HK-2 (cell line): ENCODE data around the gene TYW1B.
"Not testable (repeated sequence)": the region's sequence is repeated elsewhere in the genome, so short reads cannot be mapped to it uniquely, and the experiment has no call there.

ENCODE experiments used
- DNase-seq: peaks from one replicate; pipeline ENCODE4 v3.0.0-alpha.2; 2018; ENCODE audit not compliant: unreplicated experiment

Gene TYW1B

GRCh38 chr7:72696643-72697042 is 131.4 kb downstream of the TYW1B start:
- not testable (repeated sequence) for DNase-seq

- DNase-seq = not testable (repeated sequence)
Measured at GRCh38 chr7:72695482-72695881, 132.5 kb downstream of the TYW1B start.

GRCh38 chr7:72691442-72691841 is 136.6 kb downstream of the TYW1B start:
- not testable (repeated sequence) for DNase-seq

GRCh38 chr7:72690177-72690576 is 137.8 kb downstream of the TYW1B start:
- DNase-seq = not testable (repeated sequence)

GRCh38 chr7:72689344-72689743 is 138.7 kb downstream of the TYW1B start:
- not testable (repeated sequence) for DNase-seq

GRCh38 chr7:72681211-72681610 is 146.8 kb downstream of the TYW1B start:
- not testable (repeated sequence) for DNase-seq

- DNase-seq = not testable (repeated sequence)
Measured at GRCh38 chr7:72676880-72677279, 151.1 kb downstream of the TYW1B start.

- not testable (repeated sequence) for DNase-seq
Measured at GRCh38 chr7:72676086-72676690, 151.8 kb downstream of the TYW1B start.

DNA sequence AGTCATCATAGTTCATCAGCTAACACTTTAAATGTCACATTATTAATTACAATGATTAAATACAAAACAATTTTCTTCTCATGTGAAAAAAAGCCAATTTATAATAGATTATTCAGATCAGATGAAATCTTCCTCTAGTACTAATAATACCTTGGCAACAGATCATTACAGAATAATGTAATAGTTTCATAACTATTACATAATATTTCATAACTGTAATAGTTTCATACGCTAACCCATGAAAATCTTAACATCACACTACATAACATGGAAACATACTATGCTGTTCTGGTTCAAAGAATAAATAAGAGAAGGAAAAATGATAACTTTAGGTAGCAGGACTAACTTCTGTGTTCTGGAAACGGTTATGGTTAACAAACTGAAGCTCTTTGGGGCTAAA is 152.3 kb downstream of the TYW1B start:
- not testable (repeated sequence) for DNase-seq

DNA sequence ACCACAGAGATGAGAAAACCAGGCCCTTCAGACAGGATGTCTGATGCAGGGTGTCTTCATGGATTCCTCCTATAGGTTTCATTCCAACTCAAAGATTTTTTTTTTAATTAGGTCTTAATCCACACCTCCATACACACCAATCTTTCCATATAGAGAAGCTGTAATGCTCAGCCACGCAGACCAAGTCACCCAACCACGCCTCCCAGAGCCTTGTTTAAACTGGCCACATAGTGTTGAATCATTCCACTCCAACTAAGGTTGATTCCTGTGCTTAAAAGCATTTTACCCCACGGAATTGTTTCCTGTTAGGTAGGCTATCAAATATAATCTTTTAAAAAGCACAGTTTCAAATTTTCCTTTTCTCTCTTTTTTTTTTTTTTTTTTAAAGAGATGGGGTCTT is 153.6 kb downstream of the TYW1B start:
- peak; percentile 17 for DNase-seq

DNA sequence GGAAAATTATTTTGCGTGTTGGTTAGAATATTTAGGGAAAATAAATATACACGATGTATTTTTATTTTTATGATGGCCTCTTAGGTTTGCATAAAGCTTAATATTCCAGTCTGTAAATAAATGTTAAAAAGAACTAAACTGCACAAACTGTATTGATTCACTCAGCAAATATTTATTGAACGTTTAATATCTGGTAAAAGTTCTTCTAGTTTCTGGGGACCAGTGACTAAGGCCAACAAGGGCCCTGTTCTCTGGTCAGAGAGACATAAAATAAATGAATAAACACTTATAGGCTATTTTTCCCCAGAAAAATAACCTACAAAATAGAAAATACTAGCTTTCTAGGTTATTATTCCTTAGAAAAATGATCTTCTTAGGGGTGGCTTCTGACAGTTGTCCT is 157.2 kb downstream of the TYW1B start:
- DNase-seq = not testable (repeated sequence)

GRCh38 chr7:72668435-72668834 is 159.6 kb downstream of the TYW1B start:
- not testable (repeated sequence) for DNase-seq

- not testable (repeated sequence) for DNase-seq
Measured at GRCh38 chr7:72667049-72667448, 161.0 kb downstream of the TYW1B start.

DNA sequence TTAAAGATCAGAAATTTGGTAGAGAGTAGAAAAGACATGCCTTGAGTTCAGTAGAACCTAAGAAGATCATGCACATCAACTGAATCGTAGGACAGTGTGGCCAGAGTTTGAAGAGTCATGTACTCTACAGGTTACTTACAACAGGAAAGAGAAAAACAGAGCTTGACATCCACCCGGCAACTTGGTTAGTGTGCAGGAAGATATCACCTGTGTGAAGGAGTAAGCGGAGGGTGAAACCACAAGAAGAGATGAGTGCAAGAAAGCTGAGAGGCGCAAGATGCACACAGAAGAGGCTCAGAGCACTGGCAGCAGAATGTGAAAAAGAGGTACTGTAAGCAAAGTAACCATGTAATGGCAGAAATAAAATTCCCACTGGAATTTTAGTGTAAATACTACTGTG is 179.4 kb downstream of the TYW1B start:
- DNase-seq = not testable (repeated sequence)

GRCh38 chr7:72643708-72644107 is 184.3 kb downstream of the TYW1B start:
- not testable (repeated sequence) for DNase-seq

GRCh38 chr7:72641485-72642248 is 186.3 kb downstream of the TYW1B start:
- not testable (repeated sequence) for DNase-seq

GRCh38 chr7:72640740-72641139 is 187.3 kb downstream of the TYW1B start:
- not testable (repeated sequence) for DNase-seq

DNA sequence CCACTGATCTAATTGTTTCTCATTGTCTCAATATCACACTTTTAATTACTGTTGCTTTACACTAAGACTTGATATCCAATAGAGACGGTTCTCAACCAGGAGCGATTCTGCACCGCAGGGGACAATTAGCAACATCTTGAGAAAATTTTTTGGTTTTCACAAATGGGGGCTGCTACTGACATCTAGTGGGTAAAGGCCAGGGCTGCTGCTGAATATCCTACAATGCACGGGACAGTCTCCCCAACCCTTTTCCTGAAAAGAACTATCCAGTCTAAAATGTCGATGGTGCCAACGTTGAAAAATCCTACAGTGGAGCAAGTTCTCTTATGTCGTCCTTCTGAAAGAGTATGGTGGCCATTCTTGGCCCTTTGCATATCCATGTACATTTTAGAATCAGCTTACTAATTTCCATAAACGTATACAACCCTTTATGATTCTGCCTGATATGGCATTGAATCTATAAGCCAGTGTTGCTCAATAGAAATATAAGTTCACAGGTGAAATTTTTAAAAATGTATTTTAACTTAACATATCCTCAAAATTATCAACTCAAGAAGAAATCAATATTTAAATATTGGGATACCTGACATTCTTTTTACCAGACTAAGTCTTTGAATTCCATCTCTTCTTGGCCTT is 192.6 kb downstream of the TYW1B start:
- not testable (repeated sequence) for DNase-seq

DNA sequence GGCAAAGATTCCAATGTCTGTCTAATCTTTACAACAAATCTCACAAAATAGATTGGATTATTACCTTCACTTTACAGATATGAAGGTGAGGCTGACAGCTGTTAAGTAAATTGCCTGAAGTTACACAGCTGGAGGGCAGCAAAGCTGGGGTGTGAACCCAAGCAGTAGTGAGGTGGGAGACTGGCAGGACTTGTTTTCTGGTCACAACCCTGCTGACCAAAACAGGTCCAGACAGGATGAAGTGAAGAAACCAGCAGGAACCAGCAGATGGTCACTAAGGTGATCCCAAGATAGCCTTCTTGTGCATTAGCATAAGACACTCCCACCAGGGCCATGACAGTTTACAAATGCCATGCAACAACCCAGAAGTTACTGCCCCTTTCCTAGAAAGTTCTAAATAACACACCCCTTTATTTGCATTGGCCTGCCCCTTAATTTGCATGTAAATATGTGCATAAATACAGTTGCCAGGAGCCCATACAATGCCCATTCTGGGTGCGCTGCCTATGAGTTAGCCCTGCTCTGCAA is 195.2 kb downstream of the TYW1B start:
- DNase-seq = not testable (repeated sequence)

DNA sequence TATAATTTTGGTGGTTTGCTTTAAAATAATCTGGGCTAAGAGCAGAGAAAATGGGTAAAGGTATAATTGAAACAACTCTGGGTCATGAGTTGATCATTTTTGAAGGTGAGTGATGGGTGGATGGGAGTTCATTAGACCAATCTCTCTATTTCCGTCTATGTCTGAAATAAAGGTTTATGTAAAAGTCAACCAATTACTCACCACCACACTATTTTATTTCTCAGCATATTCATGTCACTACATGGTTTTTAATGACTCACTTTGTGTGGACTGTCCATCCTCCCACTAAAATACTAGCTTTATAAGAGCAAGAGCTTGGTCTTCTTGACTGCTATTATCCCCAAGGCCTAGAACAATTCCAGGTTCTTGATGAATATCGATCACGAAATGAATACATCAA is 199.6 kb downstream of the TYW1B start:
- not testable (repeated sequence) for DNase-seq

DNA sequence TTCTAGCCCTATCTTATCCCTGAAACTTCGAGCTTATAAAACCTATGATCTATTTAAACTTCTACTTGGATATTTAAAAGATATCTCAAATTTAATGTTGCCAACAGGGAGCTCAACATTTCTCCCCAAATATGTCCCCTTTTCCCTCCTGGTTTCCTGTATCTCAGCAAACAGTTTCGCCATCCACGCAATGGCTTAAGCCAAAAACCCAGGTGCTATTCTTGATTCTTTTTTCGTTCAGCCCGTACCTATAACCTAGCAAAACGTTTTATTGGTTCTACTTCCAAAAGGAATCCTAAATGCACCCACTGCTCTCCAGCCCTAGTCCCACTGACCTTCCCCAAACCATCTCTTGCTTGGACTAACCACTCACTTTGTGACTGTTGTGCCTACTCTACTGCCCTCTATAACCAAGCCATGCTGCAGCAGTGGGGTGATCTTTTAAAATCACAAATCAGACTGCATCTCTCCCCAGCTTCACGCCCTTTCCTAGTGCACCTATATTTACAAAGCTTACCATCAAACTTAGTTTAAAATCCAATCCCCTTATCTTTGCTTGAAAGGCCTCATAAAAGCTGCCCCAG is 201.5 kb downstream of the TYW1B start:
- not testable (repeated sequence) for DNase-seq
